Left lung (tissue), 10 donors: ENCODE measurements around the gene C6orf132. TPM values are rescaled to one million over a fixed set of nuclear protein-coding genes. Genes with fewer than 3 reads are reported as not detected.

Experiments
- ATAC-seq: fragments of 200-7000 bp; cut with Tn5 transposase; one replicate; pipeline ENCODE4 v1.9.1; 2020; ENCODE audit warnings: moderate library complexity
- DNase-seq, 4 donors: peaks; one replicate each; pipeline ENCODE4 v3.0.0-alpha.2; 2013 to 2020
- H3K27ac ChIP-seq, 2 donors: fragments of 200-600 bp; sonication (generic) in 1 of 2; one replicate each; pipeline versions ENCODE4 v1.5.0 to v1.8.0; 2020 to 2021
- H3K27me3 ChIP-seq, 2 donors: fragments of 200-600 bp; sonication (generic) in 1 of 2; one replicate each; pipeline versions ENCODE4 v1.5.0 to v1.8.0; 2020 to 2021
- H3K36me3 ChIP-seq, 2 donors: fragments of 200-600 bp; sonication (generic) in 1 of 2; one replicate each; pipeline versions ENCODE4 v1.5.0 to v1.8.0; 2020 to 2021
- H3K4me1 ChIP-seq, 2 donors: fragments of 200-600 bp; one replicate each; pipeline ENCODE4 v1.8.0; 2021
- H3K4me3 ChIP-seq, 2 donors: fragments of 200-600 bp; sonication (generic) in 1 of 2; one replicate each; pipeline versions ENCODE4 v1.5.0 to v1.8.0; 2020 to 2021; ENCODE audit warnings: mild to moderate bottlenecking in 1 of 2
- H3K9me3 ChIP-seq, 2 donors: fragments of 200-600 bp; sonication (generic) in 1 of 2; one replicate each; pipeline versions ENCODE4 v1.5.0 to v1.8.0; 2020 to 2021
- intact Hi-C, 2 donors: fragments of 100-400 bp; cut with DNase I; formaldehyde crosslinking; loops; one replicate each; pipeline versions ENCODE4 v1.11.2 to v1.14.2; 2022
- polyA plus RNA-seq, 6 donors: library from polyadenylated mRNA; unstranded; fragments of 120-200 nt; gene quantifications; one replicate each; pipeline ENCODE4 v1.2.1, GENCODE V29; 2013; ENCODE audit not compliant: insufficient read length in 6 of 6
- total RNA-seq, 2 donors: library from RNA; stranded (reverse); fragmentation: NEBNext Ultra II Directional; extraction: Animal tissue kit (Norgen Biotek cat#: 25700); gene quantifications; one replicate each; pipeline ENCODE4 v1.2.1, GENCODE V29; 2021
- TF ChIP-seq, protein P1 (sequence below), 2 donors: fragments of 200-600 bp; sonication (generic) in 1 of 2; IDR thresholded peaks; one replicate each; pipeline versions ENCODE4 v1.5.0 to v1.8.0; 2021; ENCODE audit warnings: antibody characterized with exemption in 2 of 2
- donor health status: DM: no; HTN: yes; CAD: no.
- donor health status: DM: no; HTN: no; CAD: no.

The C6orf132 gene
- total and polyA plus RNA-seq, 8 donors, result 2.4 to 20.3 (median 3.0) TPM

DNA sequence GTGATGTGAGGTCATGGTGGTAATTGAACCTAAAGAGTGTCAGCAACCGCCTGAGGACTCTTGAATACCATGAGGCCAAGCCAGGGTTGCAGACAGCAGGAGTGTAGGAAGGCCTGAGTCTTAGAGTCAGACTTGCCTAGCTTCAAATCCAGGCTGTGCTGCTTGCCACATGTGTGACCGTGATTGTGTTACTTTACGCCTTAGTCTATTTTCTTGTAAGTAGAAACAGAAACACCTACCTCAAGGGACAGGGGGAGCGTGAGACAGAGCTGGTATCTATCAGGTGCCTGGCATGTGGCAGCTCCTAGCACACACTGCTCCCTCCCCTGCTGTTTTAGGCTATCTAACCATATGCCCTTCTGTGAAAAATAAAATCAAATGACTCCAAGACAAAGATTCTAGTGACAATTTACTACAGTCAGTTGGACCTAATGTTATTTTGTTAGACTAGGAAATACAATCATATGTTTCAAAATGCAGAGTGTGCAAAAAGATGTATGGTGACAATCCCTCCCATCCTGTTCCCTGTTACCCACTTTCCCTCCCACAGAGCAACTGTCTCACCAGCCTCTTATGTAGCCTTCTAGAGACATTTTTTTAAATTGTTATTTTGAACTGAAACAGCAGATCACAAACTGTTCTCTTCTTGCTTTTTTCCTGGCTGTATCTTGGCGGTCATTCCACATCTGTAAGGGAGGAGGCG is 70.4 kb downstream of the C6orf132 start:
- ATAC-seq, result no peak
- intact Hi-C loops, result loop anchor here in 1 of 2 donors (10.0 kb wide), 1 partner anchor 143 kb away; the partner anchor contains the start of gene MRPS10
- H3K27ac ChIP-seq, result no peak overlapping the region

DNA sequence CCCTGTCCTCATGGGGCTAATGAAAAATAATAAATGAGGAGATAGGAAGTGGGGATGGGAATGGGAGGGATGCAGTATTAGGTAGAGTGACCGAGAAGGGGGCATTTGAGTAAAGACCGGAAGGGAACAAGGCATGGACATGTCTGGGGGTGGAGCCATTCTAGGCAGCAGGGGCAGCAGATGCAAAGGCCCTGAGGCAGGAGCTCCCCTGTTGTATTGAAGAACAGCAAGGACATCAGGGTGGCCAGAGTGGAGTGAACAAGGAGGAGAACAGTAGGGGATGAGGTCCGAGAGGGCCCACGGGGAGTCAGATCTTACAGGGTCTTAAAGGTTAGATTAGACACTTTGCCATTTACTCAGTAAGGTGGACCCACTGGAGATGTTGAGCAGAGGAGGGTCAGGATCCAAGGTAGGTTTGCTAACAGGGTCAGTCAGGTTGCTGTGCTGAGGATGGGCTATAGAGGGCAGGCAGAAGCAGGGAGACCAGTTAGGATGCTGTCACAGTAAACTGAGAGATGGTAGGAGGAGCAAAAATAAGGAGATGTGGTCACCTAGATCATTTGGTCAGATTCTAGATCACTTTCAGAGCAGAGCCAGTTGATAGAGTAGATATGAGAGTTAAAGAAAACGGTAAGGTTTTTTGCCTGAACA is 73.4 kb downstream of the C6orf132 start:
- no peak overlapping the region for H3K27ac ChIP-seq
- no peak for DNase-seq
- intact Hi-C loops, result no loop called here

More for the DNA sequence above, 70.4 kb downstream of the C6orf132 start:
- Histone ChIP-seq H3K4me3 (no peak overlapping the region), H3K27me3 (no peaks in the 10 kb centered on the region), H3K9me3 (no peaks in the 10 kb centered on the region), H3K36me3 (peaks cover 0 to 96% of the 10 kb centered on the region in 2 donors), H3K4me1 (peaks cover 0 to 3% of the 10 kb centered on the region in 2 donors)
- TF ChIP-seq, protein P1, sequence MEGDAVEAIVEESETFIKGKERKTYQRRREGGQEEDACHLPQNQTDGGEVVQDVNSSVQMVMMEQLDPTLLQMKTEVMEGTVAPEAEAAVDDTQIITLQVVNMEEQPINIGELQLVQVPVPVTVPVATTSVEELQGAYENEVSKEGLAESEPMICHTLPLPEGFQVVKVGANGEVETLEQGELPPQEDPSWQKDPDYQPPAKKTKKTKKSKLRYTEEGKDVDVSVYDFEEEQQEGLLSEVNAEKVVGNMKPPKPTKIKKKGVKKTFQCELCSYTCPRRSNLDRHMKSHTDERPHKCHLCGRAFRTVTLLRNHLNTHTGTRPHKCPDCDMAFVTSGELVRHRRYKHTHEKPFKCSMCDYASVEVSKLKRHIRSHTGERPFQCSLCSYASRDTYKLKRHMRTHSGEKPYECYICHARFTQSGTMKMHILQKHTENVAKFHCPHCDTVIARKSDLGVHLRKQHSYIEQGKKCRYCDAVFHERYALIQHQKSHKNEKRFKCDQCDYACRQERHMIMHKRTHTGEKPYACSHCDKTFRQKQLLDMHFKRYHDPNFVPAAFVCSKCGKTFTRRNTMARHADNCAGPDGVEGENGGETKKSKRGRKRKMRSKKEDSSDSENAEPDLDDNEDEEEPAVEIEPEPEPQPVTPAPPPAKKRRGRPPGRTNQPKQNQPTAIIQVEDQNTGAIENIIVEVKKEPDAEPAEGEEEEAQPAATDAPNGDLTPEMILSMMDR (IDR thresholded peaks at IDR 0.05), result no peak
- DNase-seq, result no peak

DNA sequence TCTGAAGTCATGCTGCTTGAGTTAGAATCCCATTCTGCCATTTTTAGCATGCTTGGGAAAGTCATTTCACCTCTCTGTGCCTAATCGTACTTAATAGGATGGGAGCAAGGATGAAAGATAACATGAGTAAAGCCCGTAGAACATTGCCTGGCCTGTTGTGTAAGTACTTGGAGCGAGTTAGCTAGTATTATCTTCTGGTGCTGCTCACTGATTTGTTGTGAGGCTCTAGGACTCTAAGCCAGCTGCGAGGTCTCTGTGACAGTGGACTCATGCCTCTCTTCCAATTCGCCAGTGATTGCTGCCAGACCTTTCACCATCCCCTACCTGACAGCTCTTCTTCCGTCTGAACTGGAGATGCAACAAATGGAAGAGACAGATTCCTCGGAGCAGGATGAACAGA is 74.2 kb downstream of the C6orf132 start:
- H3K27me3 ChIP-seq, result no peaks in the 10 kb centered on the region
- H3K9me3 ChIP-seq, result no peaks in the 10 kb centered on the region
- no peaks in the 10 kb centered on the region for H3K4me1 ChIP-seq
- no peak overlapping the region for H3K4me3 ChIP-seq
- H3K27ac ChIP-seq, result no peak overlapping the region
- DNase-seq (no peak), ATAC-seq (no peak)
- intact Hi-C loops, result no loop called here
- peaks cover 0 to 100% of the 10 kb centered on the region in 2 donors for H3K36me3 ChIP-seq
- TF ChIP-seq, protein P1 (IDR thresholded peaks at IDR 0.05), result no peak

More for the DNA sequence above, 73.4 kb downstream of the C6orf132 start:
- Histone ChIP-seq H3K4me3 (no peak overlapping the region), H3K4me1 (no peaks in the 10 kb centered on the region), H3K27me3 (no peaks in the 10 kb centered on the region), H3K36me3 (peaks cover 0 to 100% of the 10 kb centered on the region in 2 donors), H3K9me3 (no peaks in the 10 kb centered on the region)
- ATAC-seq, result no peak
- TF ChIP-seq, protein P1 (IDR thresholded peaks at IDR 0.05), result no peak

DNA sequence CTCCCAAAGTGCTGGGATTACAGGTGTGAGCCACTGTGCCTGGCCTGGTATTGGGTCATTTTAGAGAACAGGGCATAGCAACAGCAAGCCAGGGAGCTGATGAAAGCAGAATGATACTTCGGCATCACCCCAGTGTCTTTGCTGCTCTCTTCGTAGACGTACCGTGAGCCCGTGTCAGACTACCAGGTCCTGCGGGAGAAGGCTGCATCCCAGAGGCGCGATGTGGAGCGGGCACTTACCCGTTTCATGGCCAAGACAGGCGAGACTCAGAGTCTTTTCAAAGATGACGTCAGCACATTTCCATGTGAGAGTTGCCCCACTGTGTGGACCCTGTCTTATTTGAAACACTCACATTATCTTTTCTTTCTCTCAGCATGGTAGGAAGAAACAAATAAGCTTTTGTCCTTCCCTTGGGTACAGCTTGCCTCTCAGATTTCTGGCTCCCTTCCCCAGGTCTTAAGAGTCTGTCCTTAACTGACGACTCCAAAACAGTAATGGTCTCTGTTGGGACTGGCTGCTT is 76.2 kb downstream of the C6orf132 start:
- intact Hi-C loops, result no loop called here
- Histone ChIP-seq H3K4me3 (no peak overlapping the region), H3K9me3 (no peaks in the 10 kb centered on the region), H3K36me3 (peaks cover 0 to 93% of the 10 kb centered on the region in 2 donors), H3K27me3 (no peaks in the 10 kb centered on the region), H3K4me1 (no peaks in the 10 kb centered on the region), H3K27ac (no peak overlapping the region)
- TF ChIP-seq, protein P1 (IDR thresholded peaks at IDR 0.05), result no peak
- no peak for ATAC-seq
- DNase-seq, result no peak

DNA sequence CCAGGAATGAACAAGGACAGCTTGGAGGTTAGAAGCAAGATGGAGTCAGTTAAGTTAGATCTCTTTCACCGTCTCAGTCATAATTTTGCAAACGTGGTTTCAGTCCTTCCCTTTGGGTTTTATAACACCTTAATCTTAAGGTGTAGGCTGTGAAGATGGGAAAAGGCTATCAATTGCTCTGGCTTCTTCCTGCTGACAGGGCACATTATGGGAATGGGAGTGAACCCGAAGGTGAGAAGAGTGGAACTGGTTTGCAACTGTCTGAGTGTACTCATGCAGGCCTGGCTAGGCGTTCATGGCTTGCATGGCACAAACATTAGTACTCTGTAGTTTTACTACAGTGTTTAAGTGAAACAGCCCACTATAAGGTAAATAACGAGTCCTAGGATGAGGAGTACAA is 82.7 kb downstream of the C6orf132 start:
- DNase-seq (no peak), ATAC-seq (no peak)
- Histone ChIP-seq H3K27me3 (no peaks in the 10 kb centered on the region), H3K4me1 (no peaks in the 10 kb centered on the region), H3K9me3 (no peaks in the 10 kb centered on the region), H3K36me3 (peaks cover 0 to 93% of the 10 kb centered on the region in 2 donors), H3K4me3 (no peak overlapping the region), H3K27ac (no peak overlapping the region)
- intact Hi-C loops, result no loop called here
- TF ChIP-seq, protein P1 (IDR thresholded peaks at IDR 0.05), result no peak
